Lower leg skin (tissue), 3 donors: ENCODE data around the gene TWIST2.

Experiments used
- CTCF ChIP-seq, 3 donors: fragments of 450-650 bp; IDR thresholded peaks; one replicate each; pipeline ENCODE4 v1.5.1; 2016; ENCODE audit warnings: antibody characterized with exemption in 3 of 3, mild to moderate bottlenecking in 3 of 3, moderate library complexity in 2 of 3
- POLR2A ChIP-seq, 2 donors: fragments of 450-650 bp; IDR thresholded peaks; one replicate each; pipeline ENCODE4 v1.6.1; 2016 to 2017; ENCODE audit warnings: antibody characterized with exemption in 2 of 2, mild to moderate bottlenecking in 1 of 2, moderate library complexity in 1 of 2

- TF ChIP-seq CTCF (IDR thresholded peaks at IDR 0.05) (no peak), POLR2A (IDR thresholded peaks at IDR 0.05) (no peak)
Observed at GRCh38 chr2:238854699-238855229, 6.9 kb downstream of the TWIST2 start.
